ENCODE results near the gene PFDN4.

The PFDN4 gene

DNA sequence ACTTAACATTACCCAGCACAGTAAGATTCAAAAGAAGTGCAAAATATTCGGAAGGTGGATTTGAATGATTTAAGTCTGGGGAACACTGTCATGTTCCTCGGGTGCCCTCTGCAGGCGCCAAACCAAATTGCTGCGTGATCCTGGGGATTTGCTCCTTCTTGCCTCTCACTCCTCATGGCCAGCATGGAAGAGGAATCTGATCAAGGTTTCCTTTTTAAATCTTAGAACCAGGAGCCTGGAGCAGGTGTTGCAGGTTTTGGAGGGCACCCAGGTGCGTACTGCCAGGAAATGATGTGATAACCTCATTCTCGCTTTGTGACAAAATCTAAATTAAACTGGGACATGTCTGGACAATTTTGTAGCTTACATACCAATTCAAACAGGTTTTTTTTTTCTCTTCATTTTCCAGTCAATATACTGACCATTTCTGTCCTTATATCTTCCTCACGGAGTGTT, 8.1 kb upstream of the PFDN4 start:
- FAIRE-seq, result peak; percentile 75
- no peak for TF ChIP-seq SPI1 (IDR thresholded peaks at IDR 0.05; ENCODE audit: low read depth, low read length)
- no peak for TF ChIP-seq POU2F2 (IDR thresholded peaks at IDR 0.05; ENCODE audit: low read depth, low read length)
- TF ChIP-seq POLR2A (IDR thresholded peaks at IDR 0.05; ENCODE audit: low read depth, low read length), result no peak
- no peak for TF ChIP-seq POLR2AphosphoS5 (IDR thresholded peaks at IDR 0.05; ENCODE audit: low read depth, low read length)
- TF ChIP-seq PAX5 (IDR thresholded peaks at IDR 0.05; ENCODE audit: insufficient read depth, low read length, severe bottlenecking), result no peak
- no peak for TF ChIP-seq TAF1 (IDR thresholded peaks at IDR 0.05; ENCODE audit: low read depth, low read length)
- DNase-seq (ENCODE audit: insufficient read length, low spot score), result peak; percentile 30

DNA sequence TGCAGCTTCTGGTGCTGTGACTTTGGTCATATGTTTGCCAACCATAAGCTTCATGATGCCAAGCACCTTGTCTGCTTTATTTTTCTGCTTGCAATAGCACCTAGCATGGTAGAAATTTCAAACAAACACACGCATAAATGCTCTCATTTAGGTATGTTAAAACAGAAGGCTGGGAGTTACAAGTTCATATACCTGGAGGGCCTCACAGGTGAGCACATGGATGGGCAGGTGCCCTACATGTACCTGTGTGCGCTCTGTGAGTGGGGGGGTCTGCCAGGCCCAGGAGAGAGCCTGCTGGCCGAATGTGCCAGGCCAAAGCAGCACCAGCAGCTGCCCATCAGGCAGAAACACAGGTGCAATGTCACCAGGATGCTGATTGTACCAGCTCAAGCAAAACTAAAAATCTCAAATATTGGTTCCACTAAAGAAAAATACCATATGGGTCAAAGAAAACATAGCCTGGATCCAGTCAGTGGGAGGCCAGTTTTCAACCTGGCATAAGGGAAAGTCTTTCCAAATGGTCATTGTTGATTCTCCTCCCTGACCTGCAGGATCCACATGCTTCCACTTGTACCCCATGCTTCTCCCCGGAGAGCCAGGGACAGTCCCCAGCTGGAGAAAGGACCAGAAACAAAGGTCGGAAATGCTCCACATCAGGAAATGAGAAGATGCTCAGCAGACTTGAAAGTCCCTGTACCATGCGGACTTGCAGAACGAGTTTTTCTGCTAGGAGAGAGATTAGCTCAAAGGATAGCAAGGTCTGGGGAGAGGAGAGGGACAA, 7.2 kb upstream of the PFDN4 start:
- no peak for FAIRE-seq
- no peak for TF ChIP-seq PAX5 (IDR thresholded peaks at IDR 0.05; ENCODE audit: insufficient read depth, low read length, severe bottlenecking)
- no peak for TF ChIP-seq POLR2AphosphoS5 (IDR thresholded peaks at IDR 0.05; ENCODE audit: low read depth, low read length)
- no peak for TF ChIP-seq TAF1 (IDR thresholded peaks at IDR 0.05; ENCODE audit: low read depth, low read length)
- no peak for TF ChIP-seq POU2F2 (IDR thresholded peaks at IDR 0.05; ENCODE audit: low read depth, low read length)
- no peak for TF ChIP-seq SPI1 (IDR thresholded peaks at IDR 0.05; ENCODE audit: low read depth, low read length)
- no peak for TF ChIP-seq POLR2A (IDR thresholded peaks at IDR 0.05; ENCODE audit: low read depth, low read length)

GRCh38 chr20:54201268-54201846, 6.5 kb upstream of the PFDN4 start:
- FAIRE-seq (no peak), DNase-seq (ENCODE audit: insufficient read length, low spot score) (no peak)
- TF ChIP-seq POU2F2 (IDR thresholded peaks at IDR 0.05; ENCODE audit: low read depth, low read length) (no peak), SPI1 (IDR thresholded peaks at IDR 0.05; ENCODE audit: low read depth, low read length) (no peak)

More for the DNA sequence above, 7.2 kb upstream of the PFDN4 start:
- no peak for DNase-seq (ENCODE audit: insufficient read length, low spot score)

DNA sequence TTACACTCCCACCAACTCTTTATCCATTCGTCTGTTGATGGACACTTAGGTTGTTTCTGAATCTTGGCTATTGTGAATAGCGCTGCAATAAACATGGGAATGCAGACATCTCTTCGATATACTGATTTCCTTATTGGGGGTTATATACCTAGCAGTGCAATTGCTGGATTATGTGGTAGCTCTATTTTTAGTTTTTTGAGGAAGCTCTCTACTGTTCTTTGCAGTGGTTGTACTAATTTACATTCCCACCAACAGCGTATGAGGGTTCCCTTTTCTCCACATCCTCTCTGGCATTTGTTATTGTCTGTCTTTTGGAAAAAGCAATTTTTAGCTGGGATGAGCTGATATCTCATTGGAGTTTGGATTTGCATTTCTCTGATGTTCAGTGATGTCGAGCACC, 4.6 kb upstream of the PFDN4 start:
- no peak for FAIRE-seq
- DNase-seq (ENCODE audit: insufficient read length, low spot score), result no peak
- TF ChIP-seq SPI1 (IDR thresholded peaks at IDR 0.05; ENCODE audit: low read depth, low read length) (no peak), PAX5 (IDR thresholded peaks at IDR 0.05; ENCODE audit: insufficient read depth, low read length, severe bottlenecking) (no peak), TAF1 (IDR thresholded peaks at IDR 0.05; ENCODE audit: low read depth, low read length) (no peak)

- DNase-seq (ENCODE audit: insufficient read length, low spot score) (no peak), FAIRE-seq (no peak)
- TF ChIP-seq TAF1 (IDR thresholded peaks at IDR 0.05; ENCODE audit: low read depth, low read length), result no peak
- TF ChIP-seq POU2F2 (IDR thresholded peaks at IDR 0.05; ENCODE audit: low read depth, low read length), result no peak
These were observed 3.8 kb upstream of the PFDN4 start for GRCh38 chr20:54204063-54204462.

- no peak for FAIRE-seq
- DNase-seq (ENCODE audit: insufficient read length, low spot score), result no peak
- TF ChIP-seq POU2F2 (IDR thresholded peaks at IDR 0.05; ENCODE audit: low read depth, low read length), result no peak
- TF ChIP-seq TAF1 (IDR thresholded peaks at IDR 0.05; ENCODE audit: low read depth, low read length), result no peak
- TF ChIP-seq POLR2AphosphoS5 (IDR thresholded peaks at IDR 0.05; ENCODE audit: low read depth, low read length), result no peak
- TF ChIP-seq POLR2A (IDR thresholded peaks at IDR 0.05; ENCODE audit: low read depth, low read length), result no peak
- TF ChIP-seq SPI1 (IDR thresholded peaks at IDR 0.05; ENCODE audit: low read depth, low read length), result no peak
- TF ChIP-seq PAX5 (IDR thresholded peaks at IDR 0.05; ENCODE audit: insufficient read depth, low read length, severe bottlenecking), result no peak
These were observed 3.4 kb upstream of the PFDN4 start for GRCh38 chr20:54204481-54204880.

GRCh38 chr20:54205450-54205849, 2.4 kb upstream of the PFDN4 start:
- no peak for TF ChIP-seq SPI1 (IDR thresholded peaks at IDR 0.05; ENCODE audit: low read depth, low read length)
- TF ChIP-seq POLR2A (IDR thresholded peaks at IDR 0.05; ENCODE audit: low read depth, low read length), result no peak
- no peak for TF ChIP-seq POLR2AphosphoS5 (IDR thresholded peaks at IDR 0.05; ENCODE audit: low read depth, low read length)
- no peak for TF ChIP-seq POU2F2 (IDR thresholded peaks at IDR 0.05; ENCODE audit: low read depth, low read length)
- no peak for TF ChIP-seq TAF1 (IDR thresholded peaks at IDR 0.05; ENCODE audit: low read depth, low read length)
- TF ChIP-seq PAX5 (IDR thresholded peaks at IDR 0.05; ENCODE audit: insufficient read depth, low read length, severe bottlenecking), result no peak
- no peak for DNase-seq (ENCODE audit: insufficient read length, low spot score)
- FAIRE-seq, result no peak

GRCh38 chr20:54207053-54207742, 689 bp upstream of the PFDN4 start:
- FAIRE-seq (no peak), DNase-seq (ENCODE audit: insufficient read length, low spot score) (no peak)
- TF ChIP-seq SPI1 (IDR thresholded peaks at IDR 0.05; ENCODE audit: low read depth, low read length), result no peak
- TF ChIP-seq POLR2A (IDR thresholded peaks at IDR 0.05; ENCODE audit: low read depth, low read length), result no peak
- TF ChIP-seq PAX5 (IDR thresholded peaks at IDR 0.05; ENCODE audit: insufficient read depth, low read length, severe bottlenecking), result no peak

DNA sequence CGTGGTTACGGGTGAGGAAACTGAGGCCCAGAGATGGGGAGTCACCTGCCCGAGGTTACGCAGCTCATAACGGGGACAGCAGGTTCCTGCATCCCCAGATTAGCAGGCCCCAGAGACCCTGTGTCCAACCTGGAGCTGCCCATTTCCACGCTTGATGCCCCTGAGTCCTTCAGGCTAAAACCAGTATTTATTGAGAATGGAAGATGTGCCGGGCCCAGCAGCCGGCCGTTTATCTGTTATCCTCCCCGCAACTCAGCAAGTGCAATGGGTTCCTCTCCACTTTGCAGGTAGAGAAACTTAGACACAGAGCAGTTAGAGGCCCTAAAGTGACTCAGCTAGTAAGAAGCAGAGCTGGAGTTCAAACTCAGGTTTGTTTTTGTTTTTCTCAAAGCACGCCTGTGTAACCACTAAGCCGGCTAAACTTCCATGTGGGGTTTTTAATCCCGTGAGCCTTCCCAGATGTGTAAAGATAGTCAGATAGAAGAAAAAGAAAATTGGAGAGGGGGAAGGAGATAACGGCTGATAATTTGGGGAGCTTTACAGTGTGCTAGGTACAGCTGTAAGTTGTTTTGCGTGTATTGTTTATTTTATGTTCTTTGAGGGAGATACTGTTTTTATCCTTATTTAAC, 775 bp downstream of the PFDN4 start:
- DNase-seq (ENCODE audit: insufficient read length, low spot score), result no peak

More for the DNA sequence above, 775 bp downstream of the PFDN4 start:
- FAIRE-seq, result no peak
- no peak for TF ChIP-seq TAF1 (IDR thresholded peaks at IDR 0.05; ENCODE audit: low read depth, low read length)
- TF ChIP-seq POU2F2 (IDR thresholded peaks at IDR 0.05; ENCODE audit: low read depth, low read length), result no peak

Measured in GM12891 (cell line).